ENCODE results near the gene MAGI3.
"Not testable (repeated sequence)": the region's sequence is repeated elsewhere in the genome, so short reads cannot be mapped to it uniquely, and the experiment has no call there.

MAGI3 gene

DNA sequence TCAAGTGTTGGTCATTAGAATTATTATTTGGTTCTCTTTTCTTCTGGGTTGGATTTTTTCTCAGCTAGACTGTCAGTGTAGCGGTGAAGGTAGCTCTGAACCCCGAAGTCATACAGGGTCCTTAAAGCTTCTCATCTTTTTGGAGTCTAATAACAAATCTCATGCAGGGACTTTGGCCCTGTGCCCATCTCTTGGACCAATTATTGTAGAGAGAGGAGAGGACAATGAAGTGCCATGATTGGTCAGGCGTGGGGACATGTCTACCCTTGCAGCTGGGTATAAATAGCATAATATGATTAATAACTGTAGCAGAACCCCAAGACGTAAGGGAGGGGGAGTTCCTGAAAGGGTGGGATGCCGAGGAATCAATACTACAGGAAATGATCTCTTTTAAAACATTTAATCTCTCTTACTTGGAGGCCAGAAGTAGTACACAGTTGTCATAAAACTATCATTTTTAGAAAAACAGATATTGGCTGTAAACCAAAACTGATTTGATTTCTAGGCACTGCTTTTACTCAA lies 8.8 kb downstream of the MAGI3 start:
- no peak for DNase-seq (ENCODE audit: low read depth)

DNA sequence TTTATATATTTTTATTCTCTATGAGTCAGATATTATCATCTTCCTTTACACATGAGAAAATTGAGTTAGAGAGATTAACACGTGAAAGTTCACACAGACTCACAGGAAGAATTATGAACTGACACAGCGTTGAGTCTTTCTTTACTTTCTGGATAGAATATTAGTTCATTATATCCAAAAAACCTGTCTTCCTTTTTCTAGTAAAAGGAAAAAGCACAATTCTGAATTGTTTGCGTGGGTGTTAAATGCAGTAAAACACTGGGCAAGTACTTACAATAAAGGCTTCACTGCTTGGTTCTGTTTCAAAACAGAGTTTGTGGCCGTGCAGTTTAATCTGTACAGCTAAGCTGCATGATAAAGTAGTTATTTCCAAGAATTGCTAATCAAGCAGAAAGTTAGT lies 10.8 kb downstream of the MAGI3 start:
- DNase-seq (ENCODE audit: low read depth): no peak

DNA sequence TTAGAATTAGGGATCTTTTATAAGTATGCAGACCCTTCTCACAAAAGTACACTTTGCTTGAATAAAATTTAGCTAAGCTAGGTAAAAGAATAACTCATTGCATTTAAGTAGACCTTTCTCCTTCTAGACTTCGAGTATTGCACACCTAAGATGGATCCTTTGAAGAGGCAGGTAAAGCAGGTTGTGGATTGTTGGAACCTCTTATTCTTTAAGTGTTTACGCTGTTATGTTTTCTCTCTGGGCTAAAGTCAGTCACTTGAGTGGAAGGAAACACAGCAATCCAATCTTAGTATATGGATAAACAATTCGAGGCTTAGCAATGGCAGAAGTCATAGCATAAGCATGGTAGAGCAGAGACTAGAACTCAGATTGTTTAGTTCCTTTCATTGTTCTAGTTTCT lies 11.4 kb downstream of the MAGI3 start:
- no peak for DNase-seq (ENCODE audit: low read depth)

DNA sequence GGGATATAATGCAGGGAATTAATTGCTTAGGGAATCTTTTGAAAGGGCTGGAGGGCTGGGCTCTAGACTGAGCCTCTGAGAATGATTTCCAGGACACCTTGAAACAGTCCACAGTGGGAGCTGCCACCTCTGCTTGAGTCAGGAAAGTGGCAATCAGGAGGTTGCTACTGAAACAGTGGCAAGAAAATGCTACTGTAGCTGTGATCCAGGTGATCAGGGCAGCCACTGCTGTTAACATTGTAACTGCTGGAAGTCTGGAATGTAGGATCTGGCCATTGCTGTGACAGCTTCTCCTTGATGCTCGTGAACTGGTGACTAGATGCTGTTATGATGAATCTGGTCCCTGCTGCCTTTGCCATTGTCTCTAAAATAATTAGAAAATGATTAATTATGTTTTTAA lies 12.8 kb downstream of the MAGI3 start:
- no peak for DNase-seq (ENCODE audit: low read depth)

DNA sequence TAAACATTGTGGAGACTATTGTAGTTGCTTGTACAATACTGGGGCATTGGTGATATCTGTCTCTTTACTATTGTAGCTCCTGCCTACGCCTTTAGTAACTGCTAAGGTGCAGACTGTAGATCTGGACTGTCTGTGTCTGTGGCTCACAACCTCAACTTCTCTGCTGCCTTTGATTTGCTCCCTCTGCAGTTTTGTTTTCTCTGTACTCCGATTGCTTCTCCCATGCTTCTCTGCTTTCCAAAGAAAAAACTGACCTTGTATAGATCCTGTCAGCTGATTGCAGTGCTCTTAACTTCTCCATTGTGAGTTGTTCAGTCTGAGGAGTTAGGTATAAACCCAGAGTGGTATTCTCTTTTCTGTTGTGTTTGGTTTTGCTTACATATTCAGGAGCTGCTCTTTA lies 15.3 kb downstream of the MAGI3 start:
- DNase-seq (ENCODE audit: low read depth): no peak

DNA sequence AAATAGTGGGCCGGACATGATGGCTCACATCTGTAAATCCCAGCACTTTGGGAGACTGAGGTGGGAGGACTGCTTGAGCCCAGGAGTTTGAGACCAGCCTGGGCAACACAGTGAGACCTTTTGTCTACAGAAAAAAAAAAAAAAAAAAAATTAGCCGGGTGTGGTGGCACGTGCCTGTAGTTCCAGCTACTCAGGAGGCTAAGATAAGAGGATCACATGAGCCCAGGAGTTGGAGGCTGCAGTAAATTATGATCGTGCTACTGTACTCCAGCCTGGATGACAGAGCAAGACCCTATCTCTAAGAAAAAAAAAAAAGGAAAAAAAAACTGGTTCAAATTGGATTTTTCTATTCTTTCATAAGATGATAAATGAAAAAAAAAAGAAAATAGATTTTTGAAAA lies 15.8 kb downstream of the MAGI3 start:
- not testable (repeated sequence) for DNase-seq (ENCODE audit: low read depth)

DNA sequence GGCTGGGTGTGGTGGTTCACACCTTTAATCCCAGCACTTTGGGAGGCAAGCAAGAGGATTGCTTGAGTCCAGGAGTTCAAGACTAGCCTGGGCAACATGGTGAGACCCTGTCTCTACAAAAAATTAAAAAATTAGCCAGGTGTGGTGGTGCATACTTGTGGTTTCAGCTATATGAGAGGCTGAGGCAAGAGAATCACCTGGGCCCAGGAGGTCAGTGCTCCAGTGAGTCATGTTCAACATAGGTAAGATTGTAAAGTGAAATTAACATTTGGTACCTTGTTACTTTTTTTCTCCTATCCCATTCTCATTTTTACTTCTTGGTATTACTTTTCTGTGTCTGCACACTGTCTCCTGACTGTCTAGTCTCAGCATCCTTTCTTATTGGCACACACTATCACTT lies 19.0 kb downstream of the MAGI3 start:
- DNase-seq (ENCODE audit: low read depth): no peak

DNA sequence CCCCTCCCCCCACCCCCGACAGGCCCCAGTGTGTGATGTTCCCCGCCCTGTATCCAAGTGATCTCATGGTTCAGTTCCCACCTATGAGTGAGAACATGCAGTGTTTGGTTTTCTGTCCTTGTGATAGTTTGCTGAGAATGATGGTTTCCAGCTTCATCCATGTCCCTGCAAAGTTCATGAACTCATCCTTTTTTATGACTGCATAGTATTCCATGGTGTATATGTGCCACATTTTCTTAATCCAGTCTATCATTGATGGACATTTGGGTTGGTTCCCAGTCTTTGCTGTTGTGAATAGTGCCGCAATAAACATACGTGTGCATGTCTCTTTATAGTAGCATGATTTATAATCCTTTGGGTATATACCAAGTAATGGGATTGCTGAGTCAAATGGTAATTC lies 21.7 kb downstream of the MAGI3 start:
- DNase-seq (ENCODE audit: low read depth): not testable (repeated sequence)

DNA sequence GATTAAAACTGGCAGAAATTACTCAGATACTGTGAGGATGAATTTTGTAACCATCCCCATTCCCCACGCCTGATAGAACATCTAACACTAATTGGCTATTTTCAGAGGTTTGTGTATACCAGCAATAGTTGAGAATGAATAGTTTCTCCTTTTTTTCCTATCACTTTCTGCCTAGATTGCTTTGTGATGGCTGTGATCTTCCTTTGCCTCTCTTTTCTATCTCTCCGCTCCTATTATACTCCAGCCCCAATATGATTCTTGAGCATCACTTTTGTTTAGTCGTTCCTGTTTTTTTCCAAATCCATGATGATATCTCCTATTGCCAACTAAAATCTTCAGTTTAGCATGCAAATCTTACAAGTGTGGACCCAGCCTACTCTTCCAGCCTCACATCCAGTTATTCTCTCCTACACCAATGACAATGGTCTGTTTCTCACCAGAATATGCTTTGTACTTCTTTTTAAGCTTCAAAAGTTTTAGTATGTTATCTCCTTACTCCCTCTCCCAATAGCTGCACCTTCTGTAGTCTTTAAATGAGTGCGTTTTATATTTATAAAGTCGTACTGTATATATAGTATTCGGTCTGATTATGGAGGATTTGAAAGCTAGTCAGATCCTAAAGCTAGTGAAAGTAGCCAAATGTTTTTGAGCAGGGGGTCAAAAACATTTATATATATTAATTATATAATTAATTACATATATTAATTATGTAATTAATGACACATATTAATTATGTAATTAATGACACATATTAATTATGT lies 25.2 kb downstream of the MAGI3 start:
- no peak for DNase-seq (ENCODE audit: low read depth)

DNA sequence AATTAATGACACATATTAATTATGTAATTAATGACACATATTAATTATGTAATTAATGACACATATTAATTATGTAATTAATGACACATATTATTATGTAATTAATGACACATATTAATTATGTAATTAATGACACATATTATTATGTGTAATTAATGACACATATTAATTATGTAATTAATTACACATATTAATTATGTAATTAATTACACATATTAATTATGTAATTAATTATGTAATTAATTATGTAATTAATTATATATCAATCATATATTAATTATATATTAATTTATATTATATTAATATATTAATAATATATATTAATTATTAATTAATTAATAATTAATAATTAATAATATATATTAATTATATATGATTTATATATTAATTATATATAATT lies 25.8 kb downstream of the MAGI3 start:
- DNase-seq (ENCODE audit: low read depth): not testable (repeated sequence)

DNA sequence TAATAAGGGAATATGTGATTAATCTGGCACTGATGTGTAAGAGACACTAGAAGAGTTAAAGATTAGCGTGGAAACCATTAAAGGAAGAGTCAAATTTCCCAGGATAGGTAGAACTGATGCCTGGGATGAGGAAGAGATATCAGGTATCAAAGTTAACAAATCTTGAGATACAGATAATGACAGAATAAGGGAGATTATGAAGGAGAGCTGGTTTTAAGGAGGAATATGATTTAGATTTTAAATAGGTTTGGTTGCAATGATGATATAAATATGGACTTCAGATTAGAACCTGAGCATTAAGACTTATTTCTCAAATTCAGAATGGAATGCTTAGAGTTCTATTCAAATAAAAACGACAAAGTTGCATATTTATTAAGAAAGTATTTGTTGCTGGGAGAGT lies 26.2 kb downstream of the MAGI3 start:
- DNase-seq (ENCODE audit: low read depth): no peak

DNA sequence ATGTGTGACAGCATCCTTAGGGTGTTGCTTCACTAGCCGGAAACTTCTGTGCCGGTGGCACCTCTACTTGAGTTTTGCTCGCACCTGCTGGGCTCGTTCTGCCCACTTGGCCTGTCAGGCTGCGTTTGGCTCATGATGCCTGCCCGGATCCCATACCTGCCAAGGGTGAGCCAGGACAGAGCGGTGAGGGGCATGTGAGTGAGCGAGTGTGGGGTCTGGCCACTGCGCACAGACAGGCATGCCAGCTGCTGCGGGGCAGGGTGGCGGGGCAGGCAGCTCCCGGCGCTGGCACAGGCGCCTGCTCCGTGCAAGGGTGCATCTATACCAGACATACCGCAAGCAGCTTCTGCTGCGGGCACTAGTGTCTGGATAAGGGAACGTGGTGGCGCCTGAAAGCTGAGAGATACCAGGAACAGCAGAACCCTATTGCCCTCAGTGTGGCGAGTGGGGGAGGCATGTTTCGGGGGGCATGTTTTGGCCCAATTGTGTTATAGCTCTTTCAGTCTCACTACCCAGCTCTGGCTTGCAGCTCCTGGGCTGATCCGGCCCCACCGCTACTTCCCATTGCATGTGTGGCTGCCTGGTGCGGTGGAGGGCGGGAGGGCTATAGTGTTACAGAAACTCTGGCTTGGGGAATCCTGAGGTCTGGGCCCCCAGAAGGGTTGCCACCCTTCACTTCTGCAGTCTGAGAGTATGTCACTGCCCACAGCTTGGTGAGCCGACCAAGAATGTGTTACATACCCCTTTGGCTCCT lies 32.2 kb downstream of the MAGI3 start:
- no peak for DNase-seq (ENCODE audit: low read depth)

DNA sequence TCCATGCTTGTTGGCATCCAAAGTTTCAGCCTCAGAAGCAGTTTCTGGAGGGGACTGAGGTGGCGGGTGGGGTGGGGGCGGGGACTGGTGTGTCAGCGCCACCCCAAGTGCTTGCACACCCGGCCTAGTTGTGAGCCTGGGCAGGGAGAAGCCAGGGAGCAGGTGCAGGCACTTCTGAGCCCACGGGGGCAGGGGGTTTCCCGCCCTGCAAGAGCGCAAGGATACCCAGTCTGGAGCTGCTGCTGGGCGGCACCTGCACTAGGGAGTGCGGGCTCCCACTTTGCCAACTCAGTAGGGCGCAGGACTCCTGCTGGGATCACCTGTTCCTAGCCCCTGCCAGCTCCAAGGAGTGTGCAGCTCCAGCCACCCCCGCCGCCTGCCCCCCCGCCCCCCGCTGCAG lies 33.5 kb downstream of the MAGI3 start:
- DNase-seq (ENCODE audit: low read depth): no peak

DNA sequence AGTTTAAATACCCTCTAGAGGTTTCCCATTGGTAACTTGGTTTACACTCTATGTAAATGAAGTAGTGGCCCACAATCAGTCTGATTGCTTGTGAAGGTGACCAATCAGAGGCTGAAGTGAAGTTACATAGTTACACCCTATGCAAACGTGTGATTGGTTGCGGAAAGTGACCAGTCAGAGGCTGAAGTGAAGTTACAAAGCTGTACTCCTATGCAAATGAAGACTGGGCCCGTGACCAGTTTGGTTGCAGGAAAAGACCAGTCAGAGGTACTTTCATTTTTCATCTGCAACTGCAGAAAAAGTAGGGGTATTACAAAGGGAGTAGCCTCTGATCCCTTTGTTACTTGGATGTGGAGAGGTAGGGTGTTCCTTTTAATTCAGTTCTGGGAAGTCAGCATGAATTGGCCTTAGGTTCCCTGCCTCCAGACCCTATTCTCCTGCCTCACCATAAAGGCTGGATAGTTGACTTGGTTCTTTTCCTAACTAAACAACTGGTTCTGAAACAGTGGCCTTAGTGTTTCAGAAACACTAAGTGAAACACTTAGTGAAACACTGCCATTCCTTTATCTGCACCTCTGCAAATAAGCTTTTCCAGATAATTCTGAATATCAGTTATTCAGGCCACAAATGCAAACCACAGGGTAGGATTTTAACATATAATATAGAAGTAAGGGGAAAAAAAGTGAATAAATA lies 39.3 kb downstream of the MAGI3 start:
- DNase-seq (ENCODE audit: low read depth): no peak

DNA sequence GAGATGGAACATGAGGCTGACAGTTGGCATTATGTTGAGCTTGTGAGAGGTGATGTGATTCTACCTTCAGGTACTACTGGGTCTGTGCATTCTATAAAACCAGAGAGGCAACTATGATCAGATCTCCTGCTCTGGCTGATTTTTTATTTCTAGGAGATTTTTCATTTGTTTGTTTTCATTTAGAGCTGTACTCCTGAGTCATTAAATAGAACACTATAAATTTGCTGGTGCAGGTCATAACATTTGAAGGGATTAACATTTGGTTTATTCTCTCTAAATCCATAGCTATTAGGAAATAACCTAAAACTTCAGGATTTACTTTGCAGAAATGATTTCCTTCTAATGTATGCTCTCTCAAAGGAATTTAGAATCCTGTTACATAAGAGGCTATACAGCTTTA lies 42.9 kb downstream of the MAGI3 start:
- DNase-seq (ENCODE audit: low read depth): no peak

DNA sequence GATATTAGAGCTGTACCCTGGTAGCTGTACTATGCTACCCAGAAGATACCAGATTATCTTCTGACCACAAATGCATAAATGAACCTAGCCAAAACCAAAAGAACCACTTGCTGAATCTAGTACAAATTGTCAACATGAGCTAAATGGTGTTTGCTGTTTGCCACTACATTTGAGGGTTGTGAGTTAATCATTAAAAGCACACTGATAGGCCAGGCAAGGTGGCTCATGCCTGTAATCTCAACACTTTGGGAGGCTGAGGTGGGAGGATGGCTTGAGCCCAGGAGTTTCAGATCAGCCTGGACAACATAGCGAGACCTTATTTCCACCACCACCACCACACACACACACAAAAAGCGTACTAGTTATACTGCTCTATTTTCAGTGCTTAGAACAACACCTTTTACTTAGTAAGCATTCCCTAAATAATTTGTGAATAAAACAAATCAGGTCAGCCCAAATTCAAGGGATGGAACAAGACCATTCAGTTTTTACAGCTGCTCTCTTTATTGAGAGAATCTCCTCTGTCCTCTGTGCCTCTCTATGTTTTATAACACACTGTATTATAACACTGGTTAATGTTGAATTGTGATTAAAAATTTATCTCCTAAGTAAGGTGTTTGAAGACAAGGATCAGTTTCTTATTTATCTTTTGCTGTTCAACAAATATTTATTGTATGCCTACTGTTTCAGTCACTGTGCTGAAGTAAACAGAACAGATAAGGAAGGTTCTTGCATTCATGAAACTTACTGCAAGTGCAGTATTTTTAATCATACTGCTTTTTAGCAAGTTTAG lies 44.0 kb downstream of the MAGI3 start:
- no peak for DNase-seq (ENCODE audit: low read depth)

DNA sequence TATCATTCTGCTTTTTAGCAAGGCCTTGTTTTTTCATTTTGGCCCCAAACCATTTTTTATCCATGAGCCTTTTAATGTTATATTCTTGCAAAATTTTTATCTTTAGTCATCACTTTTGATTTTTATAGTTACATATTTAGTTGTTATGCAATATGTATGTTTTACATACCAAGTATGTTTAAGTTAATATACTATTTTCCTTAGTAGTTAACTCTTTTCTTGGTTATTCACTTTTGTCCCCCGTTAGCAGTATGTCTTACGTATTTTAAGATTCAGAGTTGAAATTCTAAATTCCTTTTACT lies 44.5 kb downstream of the MAGI3 start:
- DNase-seq (ENCODE audit: low read depth): no peak

DNA sequence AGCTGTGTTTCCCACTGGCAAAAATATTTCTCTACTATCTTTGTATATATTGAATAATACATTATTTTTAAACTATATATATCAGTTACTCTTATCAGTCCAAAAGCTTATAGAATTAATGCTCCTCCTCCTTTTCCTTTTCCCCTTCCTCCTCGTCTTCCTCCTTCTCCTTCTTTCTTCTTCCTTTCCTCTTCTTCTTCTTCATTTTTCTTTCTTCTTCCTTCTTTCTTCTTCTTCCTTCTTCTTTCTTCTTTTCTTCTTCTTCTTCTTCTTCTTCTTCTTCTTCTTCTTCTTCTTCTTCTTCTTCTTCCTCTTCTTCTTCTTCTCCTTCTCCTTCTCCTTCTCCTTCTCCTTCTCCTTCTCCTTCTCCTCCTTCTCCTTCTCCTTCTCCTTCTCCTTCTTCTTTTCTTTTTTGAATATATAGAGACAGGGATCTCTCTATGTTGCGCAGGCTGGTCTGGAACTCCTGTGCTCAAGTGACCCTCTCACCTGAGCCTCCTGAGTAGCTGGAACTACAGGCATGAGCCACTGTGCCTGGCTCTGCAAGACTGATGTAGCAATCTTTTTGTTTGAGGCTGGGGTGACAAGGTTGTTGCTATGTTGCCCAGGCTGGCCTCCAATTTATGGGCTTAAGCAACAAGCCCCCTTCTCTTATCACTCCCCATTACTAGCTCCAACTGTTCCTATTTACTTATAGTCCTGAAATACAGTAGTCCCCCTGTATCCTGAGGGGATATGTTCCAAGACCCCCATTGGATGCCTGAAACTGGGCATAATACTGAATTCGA lies 47.4 kb downstream of the MAGI3 start:
- DNase-seq (ENCODE audit: low read depth): no peak

DNA sequence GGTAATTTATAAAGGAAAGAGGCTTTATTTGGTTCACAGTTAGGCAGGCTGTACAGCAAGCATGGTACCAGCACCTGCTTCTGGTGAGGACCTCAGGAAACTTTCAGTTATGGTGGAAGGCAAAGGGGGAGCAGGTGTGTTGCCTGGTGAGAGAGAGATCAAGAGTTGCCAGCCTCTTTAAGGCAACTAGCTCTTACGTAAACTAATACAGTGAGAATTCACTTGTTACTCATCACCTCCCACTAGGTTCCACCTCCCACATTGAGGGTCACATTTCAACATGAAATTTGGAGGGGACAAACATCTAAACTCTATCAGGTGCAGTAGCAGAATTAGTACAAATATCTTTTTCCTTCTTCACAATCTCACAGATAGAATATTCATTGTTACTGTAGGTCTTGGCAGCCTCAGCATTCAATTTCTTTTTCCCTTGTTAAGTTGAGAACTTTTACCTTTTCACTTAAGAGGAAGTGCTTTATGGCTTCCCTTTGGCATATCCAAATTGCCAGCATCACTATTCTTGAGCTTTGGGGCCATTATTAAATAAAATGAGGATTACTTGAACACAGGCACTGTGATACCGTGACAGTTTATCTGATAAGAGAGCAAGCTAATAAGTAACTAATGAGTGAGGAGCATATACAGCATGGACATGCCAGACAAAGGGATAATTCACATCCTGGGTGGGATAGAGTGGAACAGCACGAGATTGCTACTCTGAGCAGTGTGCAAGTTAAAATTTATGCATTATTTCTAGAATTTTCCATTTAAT lies 48.4 kb downstream of the MAGI3 start:
- no peak for DNase-seq (ENCODE audit: low read depth)

DNA sequence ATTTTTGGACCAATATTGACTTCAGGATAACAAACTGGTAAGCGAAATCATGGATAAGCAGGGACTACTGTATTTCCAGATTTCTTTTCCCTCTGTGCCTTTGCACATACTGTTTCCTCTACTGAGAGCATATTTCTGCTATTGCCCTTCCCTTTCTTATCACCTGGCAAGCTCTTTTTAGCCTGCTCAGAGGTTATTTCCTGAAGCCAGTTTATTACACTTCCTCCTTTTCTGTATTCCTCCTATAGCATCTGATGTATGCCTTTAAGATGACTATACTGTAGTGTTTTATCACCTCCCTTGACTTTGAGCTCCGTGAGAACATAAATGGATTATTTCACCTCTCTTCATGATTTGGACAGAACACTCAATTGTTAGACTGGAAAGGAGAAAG lies 49.0 kb downstream of the MAGI3 start:
- DNase-seq (ENCODE audit: low read depth): no peak

DNA sequence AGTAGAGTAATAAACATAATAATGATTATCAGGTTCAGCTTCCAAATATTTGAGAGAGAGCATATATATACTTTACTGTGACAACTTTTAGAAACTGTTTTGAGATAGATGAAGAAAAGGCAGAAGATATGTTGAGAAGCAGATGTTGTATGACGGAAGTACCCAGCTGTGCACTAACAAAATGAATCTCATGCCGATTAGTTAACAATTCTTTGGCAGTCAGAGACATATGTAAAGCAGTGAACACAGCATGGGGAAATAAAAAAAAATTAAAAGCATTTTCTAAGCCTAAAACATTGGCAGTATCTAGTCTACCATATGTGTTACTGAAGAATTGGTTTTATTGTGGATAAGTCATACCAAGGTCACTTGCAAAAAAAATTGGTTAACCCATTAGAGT lies 51.8 kb downstream of the MAGI3 start:
- DNase-seq (ENCODE audit: low read depth): no peak
